Activated CD8-positive, alpha-beta memory T cell treated with anti-CD3 and anti-CD28 coated beads, Interleukin-2, amount 10 ng/mL, durations not matched to agents 7 days and 5 days (primary cell): ENCODE data around the gene STIM1. TPM values are rescaled to one million over a fixed set of nuclear protein-coding genes. Genes with fewer than 3 reads are reported as not detected.
"Not testable (repeated sequence)": the region's sequence is repeated elsewhere in the genome, so short reads cannot be mapped to it uniquely, and the experiment has no call there.

Experiments used
- ATAC-seq: fragments of 150-1000 bp; cut with Tn5 transposase; one replicate; pipeline ENCODE4 v1.10.0; 2021; ENCODE audit warnings: moderate library complexity
- CTCF ChIA-PET: fragments of 350-600 bp; sonication (Branson Sonifier 250); formaldehyde crosslinking; loops from one replicate; lab custom pipeline; 2021; ENCODE audit warnings: antibody characterized with exemption; lab: Charles Lee
- DNase-seq: peaks from one replicate; pipeline ENCODE4 v3.0.0-alpha.2; 2020
- H3K27ac Mint-ChIP-seq: one replicate; pipeline ENCODE4 v1.8.0; 2021; ENCODE audit warnings: mild to moderate bottlenecking, mixed read lengths
- H3K27me3 Mint-ChIP-seq: one replicate; pipeline ENCODE4 v1.8.0; 2021; ENCODE audit warnings: mixed read lengths
- H3K36me3 Mint-ChIP-seq: one replicate; pipeline ENCODE4 v1.8.0; 2021; ENCODE audit warnings: mild to moderate bottlenecking, mixed read lengths
- H3K4me1 Mint-ChIP-seq: one replicate; pipeline ENCODE4 v1.8.0; 2021; ENCODE audit warnings: mixed read lengths
- H3K4me3 Mint-ChIP-seq: one replicate; pipeline ENCODE4 v1.8.0; 2021; ENCODE audit warnings: mild to moderate bottlenecking, moderate library complexity, mixed read lengths
- H3K9me3 Mint-ChIP-seq: one replicate; pipeline ENCODE4 v1.8.0; 2022; ENCODE audit warnings: low read depth, mixed read lengths
- total RNA-seq, 2 experiments: library from RNA; stranded (reverse); gene quantifications; one replicate each; pipeline ENCODE4 v1.2.3, GENCODE V29; 2021

STIM1 gene
- total RNA-seq, 2 experiments from 2014 or later = 83.5 to 104 TPM

GRCh38 chr11:3880724-3881123, 25.3 kb downstream of the STIM1 start:
- H3K4me1 Mint-ChIP-seq = peaks cover 50% of the 10 kb centered on the region
- H3K36me3 Mint-ChIP-seq = peaks cover 16% of the 10 kb centered on the region
- H3K27me3 Mint-ChIP-seq = no peaks in the 10 kb centered on the region
- H3K4me3 Mint-ChIP-seq = no peak overlapping the region
- CTCF ChIA-PET = interaction anchor here (0.6 to 1.7 kb wide), 6 partner anchors 10 to 196 kb away, joined by 3 to 7 read pairs (median 4); partner anchors contain the start of gene STIM1
- H3K27ac Mint-ChIP-seq = peak overlapping the region; percentile 26
- ATAC-seq (no peak), DNase-seq (no peak)
- H3K9me3 Mint-ChIP-seq = no peaks in the 10 kb centered on the region

DNA sequence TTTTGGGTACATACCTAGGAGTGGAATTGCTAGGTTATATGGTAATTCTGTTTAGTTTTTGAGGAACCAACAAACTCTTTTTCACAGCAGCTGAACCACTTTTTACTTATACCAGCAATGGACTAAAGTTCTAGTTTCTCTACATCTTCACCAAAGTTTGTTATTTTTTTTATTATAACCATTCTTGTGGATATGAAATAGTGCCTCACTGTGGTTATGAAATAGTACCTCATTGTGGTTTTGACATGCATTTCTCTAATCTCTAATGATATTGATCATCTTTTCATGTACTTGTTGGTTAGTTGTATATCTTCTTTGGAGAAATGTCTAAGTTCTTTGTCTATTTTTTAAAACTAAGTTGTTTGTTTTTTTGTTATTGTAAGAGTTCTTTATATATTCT, 27.2 kb downstream of the STIM1 start:
- DNase-seq (no peak), ATAC-seq (no peak)
- Mint-ChIP-seq H3K9me3 (no peaks in the 10 kb centered on the region), H3K36me3 (peaks cover 14% of the 10 kb centered on the region), H3K4me1 (peaks cover 46% of the 10 kb centered on the region), H3K27ac (no peak overlapping the region), H3K27me3 (no peaks in the 10 kb centered on the region), H3K4me3 (no peak overlapping the region)
- CTCF ChIA-PET = interaction anchor here (0.7 to 1.1 kb wide), 4 partner anchors 10 to 190 kb away, joined by 4 to 7 read pairs (median 4); no protein-coding TSS in a partner anchor

DNA sequence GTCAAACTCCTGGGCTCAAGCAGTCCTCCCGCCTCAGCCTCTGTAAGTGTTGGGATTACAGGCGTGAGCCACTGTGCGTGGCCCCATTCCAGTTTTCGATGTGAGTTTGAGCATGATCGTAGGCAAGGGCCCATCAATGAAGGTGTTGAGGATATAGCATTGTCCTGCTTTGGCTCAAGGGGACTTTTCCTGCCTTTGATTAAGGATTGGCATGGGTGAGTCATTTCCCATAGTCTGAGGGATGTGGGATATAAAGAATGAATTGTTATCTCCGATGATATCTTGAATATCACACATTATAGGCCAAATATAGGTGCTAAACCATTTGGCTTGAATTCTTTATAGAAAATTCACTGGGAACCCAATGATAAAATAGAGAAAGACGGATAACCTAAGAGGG, 30.4 kb downstream of the STIM1 start:
- Mint-ChIP-seq H3K27me3 (no peaks in the 10 kb centered on the region), H3K27ac (no peak overlapping the region), H3K36me3 (peaks cover 9% of the 10 kb centered on the region), H3K4me1 (peaks cover 23% of the 10 kb centered on the region), H3K4me3 (no peak overlapping the region), H3K9me3 (no peaks in the 10 kb centered on the region)
- no peak for DNase-seq
- CTCF ChIA-PET = interaction anchor here (0.7 kb wide), 1 partner anchor 83 kb away, joined by 3 read pairs; no protein-coding TSS in a partner anchor
- no peak for ATAC-seq

GRCh38 chr11:3886985-3887384, 31.5 kb downstream of the STIM1 start:
- peaks cover 10% of the 10 kb centered on the region for H3K36me3 Mint-ChIP-seq
- no peak overlapping the region for H3K4me3 Mint-ChIP-seq
- no peaks in the 10 kb centered on the region for H3K9me3 Mint-ChIP-seq
- ATAC-seq (no peak), DNase-seq (no peak)
- CTCF ChIA-PET = interaction anchor here (0.9 kb wide), 1 partner anchor 47 kb away, joined by 3 read pairs; no protein-coding TSS in a partner anchor
- no peak overlapping the region for H3K27ac Mint-ChIP-seq
- H3K27me3 Mint-ChIP-seq = no peaks in the 10 kb centered on the region
- peaks cover 18% of the 10 kb centered on the region for H3K4me1 Mint-ChIP-seq

DNA sequence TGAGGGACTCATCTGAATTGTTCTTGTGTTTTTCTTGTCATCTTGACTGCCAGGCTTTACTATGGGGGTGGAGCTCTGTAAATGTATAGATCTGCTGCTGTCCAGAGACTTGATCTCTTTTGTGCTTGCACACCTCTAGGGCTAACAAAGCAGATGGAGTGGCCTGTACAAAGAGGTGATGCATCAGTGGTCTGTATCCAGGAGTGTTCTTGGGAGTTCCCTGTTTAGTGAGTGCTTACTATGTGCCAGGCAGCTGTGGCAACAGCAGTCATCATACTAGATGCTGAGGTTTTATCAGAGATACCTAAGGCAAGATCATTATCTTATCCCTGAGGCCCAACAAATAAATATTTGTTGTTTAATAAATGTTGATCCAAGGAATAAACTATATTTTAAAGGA, 33.4 kb downstream of the STIM1 start:
- CTCF ChIA-PET = interaction anchor here (1.2 kb wide), 1 partner anchor 39 kb away, joined by 4 read pairs; no protein-coding TSS in a partner anchor
- Mint-ChIP-seq H3K4me1 (peaks cover 26% of the 10 kb centered on the region), H3K4me3 (no peak overlapping the region), H3K27ac (no peak overlapping the region), H3K9me3 (no peaks in the 10 kb centered on the region), H3K27me3 (no peaks in the 10 kb centered on the region), H3K36me3 (peaks cover 11% of the 10 kb centered on the region)
- no peak for ATAC-seq
- DNase-seq = no peak

GRCh38 chr11:3890014-3890413, 34.5 kb downstream of the STIM1 start:
- CTCF ChIA-PET = interaction anchor here (1.0 to 2.0 kb wide), 5 partner anchors 10 to 182 kb away, joined by 4 to 8 read pairs (median 5); partner anchors contain the start of gene STIM1
- H3K27ac Mint-ChIP-seq = no peak overlapping the region
- peaks cover 32% of the 10 kb centered on the region for H3K4me1 Mint-ChIP-seq
- no peaks in the 10 kb centered on the region for H3K9me3 Mint-ChIP-seq
- H3K4me3 Mint-ChIP-seq = no peak overlapping the region
- no peak for DNase-seq
- peaks cover 13% of the 10 kb centered on the region for H3K36me3 Mint-ChIP-seq
- no peak for ATAC-seq
- H3K27me3 Mint-ChIP-seq = no peaks in the 10 kb centered on the region

DNA sequence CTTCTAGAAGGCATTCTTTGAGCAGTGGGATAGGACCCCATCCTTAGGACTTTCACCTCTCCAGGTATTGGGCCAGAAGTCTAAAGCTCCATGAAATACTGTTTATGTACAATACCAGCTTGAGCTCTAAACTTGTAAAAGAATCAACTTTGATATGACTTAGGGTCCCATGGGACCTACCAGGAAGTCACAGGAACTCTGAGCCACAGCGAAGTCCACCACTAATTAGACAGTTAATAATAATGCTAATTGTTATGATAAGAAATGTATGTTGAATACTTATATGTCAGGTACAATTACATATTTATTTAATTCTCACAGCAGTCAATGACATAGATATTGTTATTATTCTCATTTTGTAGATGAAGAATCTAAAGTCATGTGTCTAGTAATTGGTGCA, 35.3 kb downstream of the STIM1 start:
- ATAC-seq (no peak), DNase-seq (no peak)
- Mint-ChIP-seq H3K27ac (no peak overlapping the region), H3K4me1 (peaks cover 37% of the 10 kb centered on the region), H3K4me3 (no peak overlapping the region), H3K36me3 (peaks cover 15% of the 10 kb centered on the region), H3K9me3 (no peaks in the 10 kb centered on the region), H3K27me3 (no peaks in the 10 kb centered on the region)
- CTCF ChIA-PET = interaction anchor here (1.0 to 2.0 kb wide), 4 partner anchors 10 to 182 kb away, joined by 4 to 8 read pairs (median 6); partner anchors contain the start of gene STIM1

DNA sequence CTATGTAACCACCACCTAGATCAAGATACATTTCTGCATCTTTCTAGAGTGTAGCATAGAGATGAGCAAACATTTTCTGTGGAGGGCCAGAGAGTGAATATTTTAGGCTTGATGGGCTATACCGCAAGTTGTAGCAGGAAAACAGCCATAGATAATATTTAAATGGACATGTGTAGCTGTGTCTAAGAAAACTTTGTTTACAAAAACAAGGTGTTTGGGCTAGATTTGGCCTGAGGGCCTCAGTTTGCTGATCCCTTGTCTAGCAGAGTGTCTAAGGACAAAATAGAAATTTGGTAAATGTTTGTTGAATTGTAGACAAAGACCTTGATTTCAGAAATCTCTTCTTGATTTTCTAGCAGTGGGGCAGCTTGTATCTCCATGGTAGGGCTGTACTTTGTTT, 36.3 kb downstream of the STIM1 start:
- Mint-ChIP-seq H3K36me3 (peaks cover 19% of the 10 kb centered on the region), H3K9me3 (no peaks in the 10 kb centered on the region), H3K27ac (no peak overlapping the region), H3K27me3 (no peaks in the 10 kb centered on the region), H3K4me3 (no peak overlapping the region), H3K4me1 (peaks cover 37% of the 10 kb centered on the region)
- CTCF ChIA-PET = no interaction called here
- ATAC-seq = no peak
- no peak for DNase-seq

DNA sequence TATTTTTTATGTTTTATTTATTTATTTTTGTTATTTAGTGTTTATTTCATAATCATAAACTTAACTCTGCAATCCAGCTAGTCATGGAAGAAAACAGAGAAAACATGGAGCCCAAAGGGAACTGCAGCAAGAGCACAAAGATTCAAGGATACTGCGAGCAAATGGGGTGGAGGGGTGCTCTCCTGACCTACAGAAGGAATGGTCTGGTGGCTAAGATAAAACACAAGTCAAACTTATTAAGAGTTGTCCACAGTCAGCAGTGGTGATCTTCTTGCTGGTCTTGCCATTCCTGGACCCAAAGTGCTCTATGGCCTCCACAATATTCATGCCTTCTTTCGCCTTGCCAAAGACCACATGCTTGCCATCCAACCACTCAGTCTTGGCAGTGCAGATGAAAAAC, 36.7 kb downstream of the STIM1 start:
- Mint-ChIP-seq H3K36me3 (peaks cover 20% of the 10 kb centered on the region), H3K9me3 (peaks cover 2% of the 10 kb centered on the region), H3K27ac (no peak overlapping the region), H3K4me1 (peaks cover 36% of the 10 kb centered on the region), H3K27me3 (no peaks in the 10 kb centered on the region), H3K4me3 (no peak overlapping the region)
- CTCF ChIA-PET = no interaction called here
- DNase-seq (no peak), ATAC-seq (no peak)

DNA sequence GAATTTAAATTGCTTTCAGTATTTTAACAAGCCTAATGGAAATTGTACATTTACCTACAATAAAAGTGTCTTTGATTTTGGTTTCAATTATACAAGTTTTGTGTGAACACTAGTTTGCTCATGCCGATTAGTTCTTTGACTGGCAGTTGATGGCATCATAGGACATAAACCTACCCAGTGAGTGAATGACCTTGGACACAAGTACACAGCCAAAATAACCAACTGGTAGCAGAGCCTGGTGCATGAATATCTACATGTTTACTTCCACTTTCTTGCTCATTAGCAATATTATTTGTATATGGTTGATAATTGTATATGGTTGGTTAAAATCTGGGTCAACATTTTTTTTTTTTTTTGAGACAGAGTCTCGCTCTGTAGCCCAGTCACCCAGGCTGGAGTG, 37.8 kb downstream of the STIM1 start:
- Mint-ChIP-seq H3K4me1 (peaks cover 33% of the 10 kb centered on the region), H3K36me3 (peaks cover 22% of the 10 kb centered on the region), H3K27me3 (no peaks in the 10 kb centered on the region), H3K9me3 (peaks cover 2% of the 10 kb centered on the region), H3K4me3 (no peak overlapping the region), H3K27ac (no peak overlapping the region)
- no peak for ATAC-seq
- CTCF ChIA-PET = no interaction called here
- no peak for DNase-seq

- DNase-seq (peak; percentile 54), ATAC-seq (peak; percentile 60)
- Mint-ChIP-seq H3K36me3 (peaks cover 22% of the 10 kb centered on the region), H3K27ac (peak overlapping the region; percentile 73), H3K4me1 (peaks cover 31% of the 10 kb centered on the region), H3K9me3 (peaks cover 2% of the 10 kb centered on the region), H3K4me3 (no peak overlapping the region), H3K27me3 (no peaks in the 10 kb centered on the region)
- CTCF ChIA-PET = no interaction called here
Measured at GRCh38 chr11:3894128-3894731, 38.8 kb downstream of the STIM1 start.

DNA sequence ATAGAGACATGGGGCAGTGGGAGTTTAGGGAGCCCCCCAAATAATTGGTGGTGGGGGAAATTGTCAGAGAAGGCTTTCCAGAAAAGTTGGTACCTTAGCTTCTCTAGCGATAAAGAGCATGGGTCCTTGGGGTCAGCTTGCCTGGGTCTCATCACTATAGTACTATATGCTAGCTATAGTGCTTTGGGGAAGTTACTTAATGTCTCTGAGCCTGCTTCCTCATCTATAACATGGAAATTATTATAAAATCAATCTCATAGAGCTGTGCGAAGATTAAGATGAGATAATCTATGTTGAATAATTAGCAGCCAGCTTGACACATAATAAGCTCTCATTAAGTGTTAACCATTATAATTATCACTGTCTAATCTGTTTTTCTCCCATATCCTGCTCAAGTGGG, 41.2 kb downstream of the STIM1 start:
- H3K4me1 Mint-ChIP-seq = peaks cover 33% of the 10 kb centered on the region
- H3K4me3 Mint-ChIP-seq = no peak overlapping the region
- CTCF ChIA-PET = interaction anchor here (0.8 to 1.8 kb wide), 5 partner anchors 12 to 48 kb away, joined by 3 to 7 read pairs (median 3); partner anchors contain the start of gene STIM1
- DNase-seq = no peak
- H3K27ac Mint-ChIP-seq = no peak overlapping the region
- H3K36me3 Mint-ChIP-seq = peaks cover 20% of the 10 kb centered on the region
- peaks cover 2% of the 10 kb centered on the region for H3K9me3 Mint-ChIP-seq
- no peak for ATAC-seq
- H3K27me3 Mint-ChIP-seq = no peaks in the 10 kb centered on the region

GRCh38 chr11:3900230-3900629, 44.8 kb downstream of the STIM1 start:
- H3K36me3 Mint-ChIP-seq, CTCF ChIA-PET, ATAC-seq, DNase-seq, H3K27me3 Mint-ChIP-seq, H3K27ac Mint-ChIP-seq, H3K4me3 Mint-ChIP-seq, H3K9me3 Mint-ChIP-seq: not testable (repeated sequence)
- H3K4me1 Mint-ChIP-seq = peaks cover 36% of the 10 kb centered on the region
